K562 (cell line): ENCODE measurements around the gene C10orf105. TPM values are rescaled to one million over a fixed set of nuclear protein-coding genes. Genes with fewer than 3 reads are reported as not detected.

ENCODE experiments used
- CTCF ChIP-seq, 3 experiments: IDR thresholded peaks in 2 of 3; conservative IDR thresholded peaks in 1 of 3; 2 replicates each; pipeline ENCODE4 v1.5.1; 2011 to 2012; ENCODE audit warnings: low read length in 3 of 3, mild to moderate bottlenecking in 3 of 3, control low read depth in 2 of 3, improper control_type of control experiment in 1 of 3, inconsistent platforms in 1 of 3, low read depth in 1 of 3, mixed read lengths in 1 of 3, moderate library complexity in 1 of 3; ENCODE audit not compliant: insufficient read depth in 2 of 3
- RAD21 ChIP-seq, 2 experiments: fragments of 250-450 bp in 1 of 2; fragments of 450-650 bp in 1 of 2; sonication (Bioruptor Pico) in 1 of 2; formaldehyde crosslinking in 1 of 2; IDR thresholded peaks in 1 of 2; conservative IDR thresholded peaks in 1 of 2; 2 replicates each; pipeline versions ENCODE4 v1.4.0 to v1.8.0; 2020 to 2022; ENCODE audit warnings: mild to moderate bottlenecking in 2 of 2, moderate library complexity in 1 of 2
- REST ChIP-seq, 2 experiments: fragments of 450-650 bp; formaldehyde crosslinking in 1 of 2; IDR thresholded peaks; 2 replicates each; pipeline versions ENCODE4 v1.4.0 to v1.6.1; 2014 to 2020; ENCODE audit warnings: mild to moderate bottlenecking in 2 of 2, borderline replicate concordance in 1 of 2, low read depth in 1 of 2
- SMC3 ChIP-seq: conservative IDR thresholded peaks from 2 replicates; pipeline ENCODE4 v1.6.1; 2011; ENCODE audit warnings: low read depth, low read length, improper control_type of control experiment; ENCODE audit not compliant: insufficient read depth
- SOX6 ChIP-seq: fragments of 450-650 bp; IDR thresholded peaks from 2 replicates; pipeline ENCODE4 v1.6.1; 2014; ENCODE audit warnings: mild to moderate bottlenecking
- STAG1 ChIP-seq: sonication (generic); formaldehyde crosslinking; IDR thresholded peaks from 2 replicates; pipeline ENCODE4 v1.5.0; 2020; ENCODE audit warnings: missing genetic modification reagents, borderline replicate concordance
- ZNF274 ChIP-seq: IDR thresholded peaks from 2 replicates; pipeline ENCODE4 v1.6.1; 2011; ENCODE audit warnings: low read depth, mild to moderate bottlenecking, low read length, moderate library complexity, borderline replicate concordance
- ZSCAN32 ChIP-seq: fragments of 450-650 bp; formaldehyde crosslinking; IDR thresholded peaks from 2 replicates; pipeline ENCODE4 v1.4.0; 2020; ENCODE audit warnings: mild to moderate bottlenecking, moderate library complexity
- polyA plus RNA-seq, 8 experiments: library from polyadenylated mRNA; depleted of rRNA in 4 of 8; stranded (reverse) in 5 of 8; unstranded in 3 of 8; fragments of >200 nt; fragmentation: Nextera tagmentation in 2 of 8; fragmentation: Illumina TruSeq in 1 of 8; extraction: Ambion mirVana in 2 of 8; extraction: Trizol in 1 of 8; gene quantifications; 2 replicates each; pipeline versions ENCODE4 v1.2.1 to v1.2.3, GENCODE V29; 2011 to 2014; ENCODE audit warnings: inconsistent platforms in 1 of 8, missing spikeins in 1 of 8
- total RNA-seq, 7 experiments: library from RNA; depleted of rRNA in 6 of 7; stranded (reverse); fragments of >200 nt in 6 of 7; fragmentation: Illumina TruSeq in 2 of 7; extraction: Trizol in 2 of 7; gene quantifications; 2 replicates each; pipeline versions ENCODE4 v1.2.1 to v1.2.3, GENCODE V29; 2011 to 2021; ENCODE audit warnings: low replicate concordance in 1 of 7

The C10orf105 gene
- total and polyA plus RNA-seq, 9 of the 15 experiments (the other 6 are each of a cell fraction or from before 2014, with no cell fraction given), result 0.03 to 0.25 (median 0.04) TPM; not detected in 3

- peak; percentile 68; the same call in 1 of the 2 replicates for TF ChIP-seq REST (IDR thresholded peaks at IDR 0.05; ENCODE audit: borderline replicate concordance)
- no peak for TF ChIP-seq REST (CRISPR knock-in tag; IDR thresholded peaks at IDR 0.05; ENCODE audit: low read depth)
- peak; percentile 47; the same call in 1 of the 2 replicates for TF ChIP-seq STAG1 (CRISPR knock-in tag)
- TF ChIP-seq CTCF (IDR thresholded peaks at IDR 0.05 in 2 of 3, conservative IDR thresholded peaks at IDR 0.05 in 1 of 3; ENCODE audit: insufficient read depth in 2 of 3, low read depth in 1 of 3, low read length in 3 of 3), result peak; percentile 20 to 53 (median 51); a peak in 4 of 6 replicates
- no peak for TF ChIP-seq SOX6
- TF ChIP-seq ZNF274, result no peak
- TF ChIP-seq SMC3, result peak; percentile 37; the same call in 1 of the 2 replicates
- TF ChIP-seq ZSCAN32 (CRISPR knock-in tag), result no peak
- peak; percentile 71 to 73 for TF ChIP-seq RAD21 (CRISPR knock-in tag; conservative IDR thresholded peaks at IDR 0.05 in 1 of 2, IDR thresholded peaks at IDR 0.05 in 1 of 2)
Measured at GRCh38 chr10:71703577-71703976, 16.0 kb downstream of the C10orf105 start (continued).
